SK-N-DZ (cell line): ENCODE results near the gene LUZP2.

ENCODE experiments used
- DNase-seq: peaks from one replicate; pipeline ENCODE4 v3.0.0-alpha.2; 2015; ENCODE audit warnings: low spot score

The LUZP2 gene

DNA sequence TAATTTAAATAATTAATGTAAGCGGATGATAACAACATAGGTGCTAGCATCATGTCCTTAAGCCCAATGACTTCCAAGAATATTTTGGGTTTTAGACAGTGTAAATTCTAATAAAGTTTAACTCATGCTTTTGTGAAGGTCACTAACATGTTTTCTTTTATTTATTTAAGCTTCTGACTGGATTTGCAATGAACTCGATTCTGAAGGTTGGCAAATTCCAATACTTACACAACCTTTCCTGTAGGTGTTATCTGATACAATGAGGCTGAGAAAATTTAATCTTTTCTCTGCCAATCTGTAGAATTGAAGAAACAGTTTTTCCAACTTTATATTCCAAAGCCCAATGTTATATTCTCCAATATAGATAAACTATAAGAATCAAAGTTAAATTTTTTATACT lies 311.3 kb downstream of the LUZP2 start:
- no peak for DNase-seq

- DNase-seq: no peak
Observed at GRCh38 chr11:24819006-24819405, 322.2 kb downstream of the LUZP2 start.

DNA sequence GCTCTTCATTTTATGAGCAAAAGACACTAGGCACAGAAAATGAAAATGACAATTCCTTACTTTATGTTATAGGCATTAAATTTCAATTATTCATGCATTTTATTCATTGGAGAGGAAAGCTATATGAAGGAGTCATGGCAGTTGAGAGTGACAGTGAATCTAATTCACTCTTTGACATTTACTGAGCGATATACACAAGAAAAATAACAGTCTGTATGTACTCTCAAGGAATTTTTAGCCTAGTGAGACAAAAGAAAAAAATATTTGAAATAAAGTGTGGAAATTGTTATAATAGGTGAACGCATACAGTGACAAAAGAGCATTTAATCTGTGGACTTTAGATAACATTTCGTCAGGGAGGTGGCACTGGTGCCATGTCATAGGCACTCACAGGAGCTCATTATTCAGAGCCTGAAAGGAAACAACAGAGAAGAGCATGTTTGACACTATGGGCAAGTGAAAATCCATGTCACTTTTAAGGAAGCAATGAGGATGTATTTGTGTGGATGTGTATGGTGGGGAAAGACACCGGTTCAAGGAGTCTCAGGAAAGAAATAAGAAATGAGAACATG lies 323.1 kb downstream of the LUZP2 start:
- no peak for DNase-seq

- no peak for DNase-seq
Observed at GRCh38 chr11:24820541-24820940, 323.7 kb downstream of the LUZP2 start.

DNA sequence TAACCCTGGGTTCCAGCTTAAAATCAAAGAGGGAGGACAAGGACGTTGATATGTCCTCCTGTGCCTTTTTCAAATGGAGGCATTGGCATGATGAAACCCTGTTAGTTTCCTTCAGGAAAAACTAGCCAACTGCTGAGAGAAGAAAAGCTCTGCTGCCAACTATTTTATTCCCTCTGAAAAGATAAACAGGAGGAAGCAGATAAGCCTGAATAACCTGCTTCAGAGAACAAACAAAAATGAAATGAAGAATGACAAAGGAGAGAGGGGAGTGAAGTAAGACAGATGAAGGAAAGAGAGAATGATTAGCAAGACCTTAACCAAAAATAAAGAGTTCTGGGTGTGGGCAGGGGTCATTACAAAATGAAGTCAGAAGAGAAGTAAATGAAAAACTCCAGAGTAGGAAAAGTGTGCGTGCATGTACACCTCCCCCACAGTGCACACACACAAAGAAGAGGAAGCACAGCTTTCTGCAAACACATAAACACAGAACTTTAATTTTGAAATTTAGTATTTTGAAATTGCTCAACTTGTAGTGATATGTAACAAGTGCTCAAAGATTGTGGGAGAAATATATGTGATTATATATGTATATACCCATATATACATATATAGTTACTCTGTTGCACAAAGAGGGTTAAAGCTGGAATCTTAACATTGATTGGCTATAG lies 332.2 kb downstream of the LUZP2 start:
- DNase-seq: no peak

GRCh38 chr11:24833573-24833972 lies 336.7 kb downstream of the LUZP2 start:
- no peak for DNase-seq

- no peak for DNase-seq
Observed at GRCh38 chr11:24837112-24837511, 340.3 kb downstream of the LUZP2 start.

DNA sequence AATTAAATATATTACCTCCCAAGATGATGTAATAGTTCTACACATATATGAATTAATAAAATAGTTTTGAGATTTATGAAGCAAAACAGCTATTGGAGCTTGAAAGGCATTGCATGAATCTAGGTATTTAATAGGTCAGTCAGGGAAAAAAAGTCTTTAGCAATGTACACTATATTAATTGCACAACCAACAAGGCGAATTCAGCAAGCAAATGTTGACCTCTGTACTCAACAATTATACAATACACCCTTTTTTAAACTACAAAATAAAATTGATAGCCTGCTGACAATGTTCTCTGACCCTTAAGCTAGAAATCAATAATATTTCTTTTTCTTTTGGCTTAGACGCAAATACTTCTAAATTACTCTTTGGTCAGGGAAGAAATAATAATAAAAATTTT lies 345.5 kb downstream of the LUZP2 start:
- no peak for DNase-seq

- no peak for DNase-seq
Observed at GRCh38 chr11:24844406-24844805, 347.6 kb downstream of the LUZP2 start.

- no peak for DNase-seq
Observed at GRCh38 chr11:24848857-24849256, 352.0 kb downstream of the LUZP2 start.

GRCh38 chr11:24855951-24856350 lies 359.1 kb downstream of the LUZP2 start:
- no peak for DNase-seq

DNA sequence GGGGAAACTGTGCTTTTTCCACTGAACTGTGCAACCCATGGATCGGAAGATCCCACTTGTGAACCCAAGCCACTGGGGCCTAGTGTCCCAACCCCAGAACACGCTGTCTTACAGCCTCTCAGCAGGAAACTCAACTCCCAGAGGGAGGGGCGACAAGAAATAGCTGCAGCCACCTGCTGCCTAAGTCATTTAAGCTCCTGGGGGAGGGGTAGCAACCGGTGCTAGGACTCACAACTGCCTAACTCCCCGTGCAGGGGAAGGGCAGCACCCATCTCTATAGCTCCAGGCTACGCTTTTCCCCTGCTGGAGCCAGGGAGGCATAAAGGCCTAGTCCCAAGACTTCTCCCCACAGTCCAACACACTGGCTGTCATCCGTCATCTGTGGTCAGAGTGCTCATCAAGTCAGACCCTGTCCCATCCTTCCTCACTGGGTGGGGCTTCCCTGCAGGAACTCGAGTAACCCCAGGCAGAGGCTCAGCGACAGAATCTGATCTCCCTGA lies 363.0 kb downstream of the LUZP2 start:
- no peak for DNase-seq

- no peak for DNase-seq
Observed at GRCh38 chr11:24861440-24861839, 364.6 kb downstream of the LUZP2 start.

DNA sequence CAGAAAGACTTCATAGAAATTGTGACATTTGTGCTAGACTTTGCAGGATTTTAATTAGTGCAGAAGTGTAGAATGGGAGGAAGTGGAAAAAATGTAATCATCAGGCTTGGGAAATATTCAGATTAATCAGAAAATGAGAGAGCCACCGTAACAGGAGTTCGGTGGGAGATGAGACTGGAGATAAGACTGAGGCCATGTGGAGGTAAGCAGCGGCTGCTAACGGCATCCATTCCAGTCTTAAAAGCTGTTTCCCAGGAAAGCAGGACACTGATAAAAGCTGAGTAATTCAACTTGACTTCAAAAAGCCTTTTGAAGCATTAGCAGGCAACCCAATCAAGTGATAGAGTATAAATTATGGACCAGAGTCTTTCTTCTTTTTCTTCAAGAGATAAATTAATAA lies 369.9 kb downstream of the LUZP2 start:
- peak; percentile 89 for DNase-seq

- DNase-seq: no peak
Observed at GRCh38 chr11:24870048-24870447, 373.2 kb downstream of the LUZP2 start.

- DNase-seq: peak; percentile 23
Observed at GRCh38 chr11:24872186-24872585, 375.3 kb downstream of the LUZP2 start.

GRCh38 chr11:24872651-24873311 lies 375.9 kb downstream of the LUZP2 start:
- peak; percentile 58 for DNase-seq

- no peak for DNase-seq
Observed at GRCh38 chr11:24880962-24881361, 384.1 kb downstream of the LUZP2 start.

DNA sequence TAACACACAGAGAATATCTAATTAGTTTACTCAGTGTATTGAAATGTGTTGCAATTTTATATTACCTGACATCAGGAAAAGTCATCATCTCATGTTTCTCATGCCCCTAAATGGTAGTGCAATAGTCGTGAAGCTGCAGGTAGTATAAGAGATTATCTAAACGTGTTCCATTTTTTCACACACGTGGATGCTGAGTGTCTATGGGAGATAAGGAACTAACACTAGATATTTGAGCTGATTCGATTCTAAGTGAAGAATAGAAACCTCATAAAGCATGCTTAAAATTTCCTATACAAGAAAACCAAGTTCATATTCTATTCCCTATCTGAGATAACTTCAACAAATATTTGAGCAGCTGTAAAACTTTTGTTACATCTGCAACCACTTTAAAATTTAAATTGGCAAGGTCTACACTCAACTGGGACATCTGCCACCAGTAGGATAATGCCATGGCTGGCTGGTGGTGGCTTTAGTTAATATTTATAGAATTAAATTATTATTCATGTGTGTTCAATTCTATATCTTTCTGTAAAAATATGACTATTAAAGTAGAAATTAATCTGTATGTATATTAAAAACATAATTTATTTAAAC lies 388.8 kb downstream of the LUZP2 start:
- no peak for DNase-seq

GRCh38 chr11:24886880-24887619 lies 390.2 kb downstream of the LUZP2 start:
- no peak for DNase-seq

GRCh38 chr11:24890426-24890825 lies 393.6 kb downstream of the LUZP2 start:
- DNase-seq: no peak
